CD4-positive, alpha-beta T cell treated with Interleukin-6 at 100 ng/mL for 8 hours (primary cell): ENCODE results near the gene ZKSCAN1.
A peak's percentile ranks its signal among the peaks of the same experiment; 100 is the strongest.

Source experiments
- DNase-seq: peaks from one replicate; pipeline ENCODE4 v3.0.0-alpha.2; 2020; ENCODE audit warnings: mixed read lengths, low spot score

ZKSCAN1 gene

GRCh38 chr7:100038326-100038725 lies 22.9 kb downstream of the ZKSCAN1 start:
- no peak for DNase-seq

DNA sequence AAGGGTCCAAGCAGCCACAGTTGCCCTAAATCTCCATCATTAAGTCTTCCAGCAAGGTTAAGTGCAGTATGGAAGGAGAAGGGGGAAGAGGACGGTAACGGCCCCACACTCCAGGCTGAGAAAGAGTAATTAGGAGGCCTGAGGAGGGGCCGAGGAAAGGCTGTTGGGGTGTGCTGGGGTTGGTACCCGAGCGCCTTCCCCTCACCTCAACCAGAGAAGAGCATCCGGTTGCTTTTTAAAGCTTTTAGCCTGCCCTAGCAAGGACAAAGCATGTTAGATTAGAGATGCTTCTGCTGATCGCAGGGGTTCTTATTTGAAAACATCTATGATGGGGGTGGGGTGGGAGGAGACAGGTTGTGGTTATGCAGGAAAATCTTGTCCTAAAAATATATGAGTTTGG lies 25.2 kb downstream of the ZKSCAN1 start:
- DNase-seq = no peak

DNA sequence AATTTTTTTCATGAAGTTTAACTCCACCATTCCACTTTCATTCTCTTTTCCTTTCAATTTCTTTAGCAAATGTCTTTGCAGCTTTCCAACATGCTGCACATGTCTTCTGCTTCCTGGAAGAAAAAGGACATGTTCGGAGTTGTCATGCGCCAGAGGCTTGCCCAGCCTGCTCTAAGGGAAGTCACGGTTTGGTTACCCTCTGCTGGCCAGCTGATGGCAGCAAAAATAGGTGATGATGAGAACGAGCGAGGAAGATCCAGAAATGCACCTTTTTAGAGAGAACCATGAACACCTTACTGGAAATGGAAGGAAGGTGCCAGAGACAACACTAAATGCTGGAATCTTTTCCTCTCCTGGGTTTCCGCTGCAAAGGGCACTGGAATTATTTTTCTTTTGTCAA lies 29.3 kb downstream of the ZKSCAN1 start:
- no peak for DNase-seq

DNA sequence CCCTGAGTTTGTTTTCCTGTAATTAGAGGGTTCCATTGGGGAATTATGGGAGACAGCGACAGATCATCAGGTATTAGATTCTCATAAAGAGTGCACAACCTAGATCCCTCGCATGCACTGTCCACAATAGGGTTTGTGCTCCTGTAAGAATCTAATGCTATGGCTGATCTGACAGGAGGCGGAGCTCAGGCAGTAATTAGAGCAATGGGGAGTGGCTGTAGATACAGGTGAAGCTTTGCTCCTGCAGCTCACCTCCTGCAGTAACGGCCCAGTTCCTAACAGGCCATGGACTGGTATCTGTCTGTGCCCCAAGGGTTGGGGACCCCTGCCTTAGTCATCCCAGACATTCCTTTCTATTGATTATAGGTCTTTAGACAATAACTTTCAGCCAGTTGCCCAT lies 33.3 kb downstream of the ZKSCAN1 start:
- DNase-seq = no peak

- DNase-seq = peak; percentile 69
These were observed 34.3 kb downstream of the ZKSCAN1 start, which contains the start of gene ZSCAN21 for GRCh38 chr7:100049441-100050291. Gene ZSCAN21, plus strand, starts transcription at chr7:100049774. Its CDS starts 7,233 bp downstream, at chr7:100057007.

DNA sequence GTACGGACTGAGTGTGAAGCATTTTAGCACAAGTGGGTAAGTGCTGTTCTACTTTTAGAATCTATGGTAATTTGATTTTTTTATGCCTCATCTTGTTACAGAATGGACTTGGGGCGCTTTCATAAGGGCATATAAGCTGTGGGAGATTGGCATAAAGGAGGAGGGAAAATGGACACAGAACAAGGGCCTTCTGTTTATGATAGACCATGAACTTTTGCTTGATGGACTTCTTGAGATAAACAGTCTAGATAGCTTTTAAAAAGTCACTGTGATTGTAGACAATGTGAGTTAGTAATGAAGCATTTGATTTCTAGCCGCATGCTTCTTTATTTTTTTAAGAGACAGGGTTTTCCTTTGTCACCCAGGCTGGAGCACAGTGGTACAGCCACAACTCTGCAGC lies 36.2 kb downstream of the ZKSCAN1 start:
- DNase-seq = no peak

GRCh38 chr7:100053215-100053614 lies 37.8 kb downstream of the ZKSCAN1 start:
- DNase-seq = peak; percentile 30

- no peak for DNase-seq
These were observed 41.6 kb downstream of the ZKSCAN1 start for GRCh38 chr7:100057006-100057405.

DNA sequence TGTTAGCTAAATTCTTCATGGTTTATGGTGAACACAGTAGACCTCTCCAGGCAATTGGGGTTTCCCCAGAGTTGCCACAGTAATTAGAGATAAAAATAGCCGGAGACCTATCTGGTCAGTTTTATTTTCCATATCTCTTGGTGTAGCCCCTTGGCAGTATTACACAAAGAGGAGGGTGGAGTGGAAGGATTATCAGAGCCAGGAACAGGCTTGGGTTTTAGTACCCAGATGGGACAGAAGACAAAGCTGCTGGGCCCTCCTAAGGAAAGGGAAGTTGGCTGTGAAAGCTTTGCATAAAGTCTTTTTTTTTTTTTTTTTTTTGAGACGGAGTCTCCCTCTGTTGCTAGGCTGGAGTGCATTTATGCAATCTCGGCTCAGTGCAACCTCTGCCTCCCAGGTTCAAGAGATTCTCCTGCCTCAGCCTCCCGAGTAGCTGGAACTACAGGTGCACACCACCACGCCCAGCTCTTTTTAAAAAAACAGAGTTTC lies 43.9 kb downstream of the ZKSCAN1 start:
- DNase-seq = no peak

DNA sequence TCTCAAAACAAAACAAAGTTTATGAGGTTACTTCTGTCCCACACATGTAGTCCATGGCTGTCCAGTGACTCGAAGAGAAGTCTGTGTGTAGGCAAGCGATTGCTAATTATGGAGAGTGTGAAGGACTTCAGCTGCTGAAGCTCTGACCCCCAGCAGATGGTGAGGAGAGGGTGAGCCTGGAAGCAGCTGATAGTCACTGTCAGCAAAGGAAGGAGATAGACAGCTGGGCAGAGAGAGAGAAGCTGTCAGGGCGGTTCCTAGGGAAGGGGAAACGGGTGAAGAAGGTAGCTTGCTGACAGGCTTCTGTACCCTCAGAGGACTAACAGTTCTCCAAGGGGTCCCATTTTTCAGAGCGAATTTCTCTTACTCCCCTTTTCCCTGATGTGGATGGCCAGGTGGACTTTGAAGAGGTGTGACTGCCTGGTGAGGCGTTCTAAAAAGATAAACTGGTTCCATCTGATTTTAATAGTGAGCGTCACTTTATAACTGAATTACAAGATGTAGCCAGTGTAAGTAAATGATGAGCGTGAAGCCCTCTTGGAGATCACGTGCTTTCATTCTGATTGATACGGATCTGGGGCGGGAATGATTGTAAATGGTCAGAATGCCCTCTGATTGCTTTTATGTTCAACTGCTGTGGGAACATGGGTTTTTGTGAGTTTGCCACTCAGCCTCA lies 46.3 kb downstream of the ZKSCAN1 start:
- DNase-seq = no peak

DNA sequence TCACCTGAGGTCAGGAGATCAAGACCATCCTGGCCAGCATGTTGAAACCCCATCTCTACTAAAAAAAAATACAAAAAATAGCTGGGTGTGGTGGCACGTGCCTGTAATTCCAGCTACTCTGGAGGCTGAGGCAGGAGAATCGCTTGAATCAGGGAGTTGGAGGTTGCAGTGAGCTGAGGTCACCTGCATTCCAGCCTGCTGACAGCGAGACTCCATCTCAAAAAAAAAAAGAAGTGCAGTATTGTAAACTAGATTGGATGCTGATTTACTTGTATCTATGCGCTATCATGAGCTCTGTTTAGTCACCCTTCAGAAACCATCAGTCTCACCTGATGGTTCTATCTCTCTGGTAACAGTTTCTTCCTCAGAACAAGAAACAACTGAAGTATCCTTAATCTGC lies 48.0 kb downstream of the ZKSCAN1 start:
- no peak for DNase-seq

DNA sequence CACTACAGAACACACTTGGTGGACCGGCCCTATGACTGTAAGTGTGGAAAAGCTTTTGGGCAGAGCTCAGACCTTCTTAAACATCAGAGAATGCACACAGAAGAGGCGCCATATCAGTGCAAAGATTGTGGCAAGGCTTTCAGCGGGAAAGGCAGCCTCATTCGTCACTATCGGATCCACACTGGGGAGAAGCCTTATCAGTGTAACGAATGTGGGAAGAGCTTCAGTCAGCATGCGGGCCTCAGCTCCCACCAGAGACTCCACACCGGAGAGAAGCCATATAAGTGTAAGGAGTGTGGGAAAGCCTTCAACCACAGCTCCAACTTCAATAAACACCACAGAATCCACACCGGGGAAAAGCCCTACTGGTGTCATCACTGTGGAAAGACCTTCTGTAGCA lies 48.8 kb downstream of the ZKSCAN1 start:
- no peak for DNase-seq

GRCh38 chr7:100065452-100066186 lies 50.2 kb downstream of the ZKSCAN1 start:
- DNase-seq = no peak

GRCh38 chr7:100066953-100067352 lies 51.6 kb downstream of the ZKSCAN1 start:
- DNase-seq = no peak

GRCh38 chr7:100069991-100070390 lies 54.6 kb downstream of the ZKSCAN1 start:
- no peak for DNase-seq

DNA sequence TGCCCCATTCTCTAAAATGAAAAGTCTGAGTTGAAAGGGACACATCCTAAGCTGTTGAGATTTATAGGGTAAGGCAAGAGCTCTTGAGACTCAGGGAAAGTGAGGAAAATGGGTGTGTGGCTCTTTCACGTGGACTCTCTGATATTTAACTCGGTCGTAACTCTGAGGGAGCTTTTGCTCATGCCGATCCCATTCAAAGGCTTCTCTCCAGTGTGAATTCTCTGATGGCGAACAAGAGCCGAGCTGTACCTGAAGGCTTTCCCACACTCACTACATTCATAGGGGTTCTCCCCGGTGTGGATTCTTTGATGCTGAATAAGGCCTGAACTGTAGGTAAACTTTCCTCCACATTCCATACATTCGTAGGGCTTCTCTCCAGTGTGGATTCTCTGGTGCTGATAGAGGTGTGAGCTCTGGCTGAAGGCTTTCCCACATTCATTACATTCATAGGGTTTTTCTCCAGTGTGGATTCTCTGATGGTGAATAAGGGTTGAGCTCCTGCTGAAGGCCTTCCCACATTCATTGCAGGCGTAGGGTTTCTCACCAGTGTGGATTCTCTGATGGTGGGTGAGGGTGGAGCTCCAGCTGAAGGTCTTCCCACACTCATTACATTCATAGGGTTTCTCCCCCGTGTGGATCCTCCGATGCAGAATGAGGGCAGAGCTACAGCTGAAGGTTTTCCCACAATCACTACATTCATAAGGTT lies 55.8 kb downstream of the ZKSCAN1 start:
- DNase-seq = no peak

- DNase-seq = no peak
These were observed 57.1 kb downstream of the ZKSCAN1 start for GRCh38 chr7:100072462-100072861.

GRCh38 chr7:100074841-100075240 lies 59.4 kb downstream of the ZKSCAN1 start:
- DNase-seq = no peak

DNA sequence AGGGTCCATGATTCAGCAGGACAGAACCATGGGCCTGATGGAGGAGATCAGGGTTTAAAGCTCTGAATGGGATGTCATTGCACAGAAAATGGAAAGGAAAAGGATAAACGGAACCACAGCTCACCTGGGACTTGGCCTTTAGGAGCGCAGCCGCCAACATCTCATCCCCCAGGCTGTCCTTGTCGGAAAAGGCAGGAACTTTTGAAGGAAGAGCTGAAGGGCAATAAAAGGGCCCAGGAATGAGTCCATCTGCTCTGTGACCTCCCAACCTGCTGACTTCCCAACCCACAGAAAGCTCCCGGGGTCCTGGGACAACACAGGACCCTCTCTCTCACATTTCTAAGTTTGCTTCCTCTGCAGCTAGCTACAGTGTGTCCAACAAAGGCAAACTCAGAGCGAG lies 60.0 kb downstream of the ZKSCAN1 start:
- DNase-seq = no peak

DNA sequence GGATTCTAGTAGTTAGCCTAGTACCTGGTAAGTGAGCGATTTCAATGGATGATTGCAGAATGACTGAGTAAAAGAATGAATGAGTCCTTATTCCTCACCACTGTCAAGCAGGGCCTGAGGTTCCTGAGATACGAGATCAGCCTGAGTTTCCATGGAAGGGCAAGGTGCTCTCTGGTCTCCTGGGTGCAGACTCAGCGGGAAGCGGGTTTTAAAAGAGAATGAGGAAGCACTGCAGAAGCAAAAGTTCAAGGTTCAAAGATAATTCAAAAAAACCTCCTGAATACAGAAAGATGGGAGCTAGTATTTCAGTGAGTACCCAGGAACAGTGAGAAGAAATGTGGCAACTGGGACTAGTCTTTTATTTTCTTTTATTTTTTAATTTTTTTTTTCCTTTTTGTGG lies 61.8 kb downstream of the ZKSCAN1 start:
- DNase-seq = no peak

GRCh38 chr7:100079024-100079560 lies 63.7 kb downstream of the ZKSCAN1 start:
- DNase-seq = no peak
